Measurements from ENCODE around the gene MAP3K1.
"Not testable (repeated sequence)": the region's sequence is repeated elsewhere in the genome, so short reads cannot be mapped to it uniquely, and the experiment has no call there.

Gene MAP3K1

GRCh38 chr5:56814963-56815657, at the start of gene MAP3K1:
MAP3K1 (plus strand) TSS chr5:56815549; CDS start chr5:56815574, 25 bp downstream.
- Histone ChIP-seq H3K36me3 (ENCODE audit: control insufficient read depth, insufficient read depth, low read length) (no peaks in the 10 kb centered on the region), H3K4me1 (ENCODE audit: control insufficient read depth, insufficient read depth, low read length) (peaks cover 17% of the 10 kb centered on the region), H3K4me3 (ENCODE audit: low read depth, low read length) (peak within 1 kb of the TSS; percentile 82), H3K9ac (ENCODE audit: low read depth, low read length) (peak within 1 kb of the TSS; percentile 18), H3K27me3 (ENCODE audit: control insufficient read depth, insufficient read depth, low read length) (peaks cover 28% of the 10 kb centered on the region), H3K9me3 (ENCODE audit: control insufficient read depth, insufficient read depth, low read length) (no peaks in the 10 kb centered on the region)

GRCh38 chr5:56766926-56767325, 48.4 kb upstream of the MAP3K1 start:
- no peaks in the 10 kb centered on the region for H3K4me1 ChIP-seq (ENCODE audit: control insufficient read depth, insufficient read depth, low read length)
- H3K27me3 ChIP-seq (ENCODE audit: control insufficient read depth, insufficient read depth, low read length) = no peaks in the 10 kb centered on the region
- no peaks in the 10 kb centered on the region for H3K36me3 ChIP-seq (ENCODE audit: control insufficient read depth, insufficient read depth, low read length)
- no peak overlapping the region for H3K4me3 ChIP-seq (ENCODE audit: low read depth, low read length)
- no peaks in the 10 kb centered on the region for H3K9me3 ChIP-seq (ENCODE audit: control insufficient read depth, insufficient read depth, low read length)
- no peak overlapping the region for H3K9ac ChIP-seq (ENCODE audit: low read depth, low read length)

- H3K4me3 ChIP-seq (ENCODE audit: low read depth, low read length) = no peak overlapping the region
- H3K4me1 ChIP-seq (ENCODE audit: control insufficient read depth, insufficient read depth, low read length) = no peaks in the 10 kb centered on the region
- H3K9me3 ChIP-seq (ENCODE audit: control insufficient read depth, insufficient read depth, low read length) = no peaks in the 10 kb centered on the region
Observed at GRCh38 chr5:56769875-56770604, 45.3 kb upstream of the MAP3K1 start.

GRCh38 chr5:56772767-56773166, 42.6 kb upstream of the MAP3K1 start:
- H3K9me3 ChIP-seq (ENCODE audit: control insufficient read depth, insufficient read depth, low read length) = no peaks in the 10 kb centered on the region
- no peaks in the 10 kb centered on the region for H3K36me3 ChIP-seq (ENCODE audit: control insufficient read depth, insufficient read depth, low read length)
- H3K4me3 ChIP-seq (ENCODE audit: low read depth, low read length) = no peak overlapping the region
- H3K9ac ChIP-seq (ENCODE audit: low read depth, low read length) = no peak overlapping the region
- no peaks in the 10 kb centered on the region for H3K4me1 ChIP-seq (ENCODE audit: control insufficient read depth, insufficient read depth, low read length)
- H3K27me3 ChIP-seq (ENCODE audit: control insufficient read depth, insufficient read depth, low read length) = no peaks in the 10 kb centered on the region

More at GRCh38 chr5:56769875-56770604, 45.3 kb upstream of the MAP3K1 start:
- Histone ChIP-seq H3K36me3 (ENCODE audit: control insufficient read depth, insufficient read depth, low read length) (no peaks in the 10 kb centered on the region), H3K9ac (ENCODE audit: low read depth, low read length) (no peak overlapping the region), H3K27me3 (ENCODE audit: control insufficient read depth, insufficient read depth, low read length) (no peaks in the 10 kb centered on the region)

GRCh38 chr5:56774957-56775356, 40.4 kb upstream of the MAP3K1 start:
- no peaks in the 10 kb centered on the region for H3K36me3 ChIP-seq (ENCODE audit: control insufficient read depth, insufficient read depth, low read length)
- H3K4me3 ChIP-seq (ENCODE audit: low read depth, low read length) = no peak overlapping the region
- H3K9ac ChIP-seq (ENCODE audit: low read depth, low read length) = no peak overlapping the region
- H3K27me3 ChIP-seq (ENCODE audit: control insufficient read depth, insufficient read depth, low read length) = no peaks in the 10 kb centered on the region
- no peaks in the 10 kb centered on the region for H3K9me3 ChIP-seq (ENCODE audit: control insufficient read depth, insufficient read depth, low read length)
- no peaks in the 10 kb centered on the region for H3K4me1 ChIP-seq (ENCODE audit: control insufficient read depth, insufficient read depth, low read length)

- H3K36me3 ChIP-seq (ENCODE audit: control insufficient read depth, insufficient read depth, low read length) = not testable (repeated sequence)
Observed at GRCh38 chr5:56776212-56776846, 39.0 kb upstream of the MAP3K1 start.

GRCh38 chr5:56783261-56783660, 32.1 kb upstream of the MAP3K1 start:
- Histone ChIP-seq H3K36me3 (ENCODE audit: control insufficient read depth, insufficient read depth, low read length) (no peaks in the 10 kb centered on the region), H3K9me3 (ENCODE audit: control insufficient read depth, insufficient read depth, low read length) (no peaks in the 10 kb centered on the region), H3K4me3 (ENCODE audit: low read depth, low read length) (no peak overlapping the region), H3K9ac (ENCODE audit: low read depth, low read length) (no peak overlapping the region), H3K27me3 (ENCODE audit: control insufficient read depth, insufficient read depth, low read length) (no peaks in the 10 kb centered on the region), H3K4me1 (ENCODE audit: control insufficient read depth, insufficient read depth, low read length) (no peaks in the 10 kb centered on the region)

More at GRCh38 chr5:56776212-56776846, 39.0 kb upstream of the MAP3K1 start:
- not testable (repeated sequence) for H3K27me3 ChIP-seq (ENCODE audit: control insufficient read depth, insufficient read depth, low read length); H3K9me3 ChIP-seq (ENCODE audit: control insufficient read depth, insufficient read depth, low read length); H3K4me1 ChIP-seq (ENCODE audit: control insufficient read depth, insufficient read depth, low read length); H3K4me3 ChIP-seq (ENCODE audit: low read depth, low read length); H3K9ac ChIP-seq (ENCODE audit: low read depth, low read length)

GRCh38 chr5:56786346-56786745, 29.0 kb upstream of the MAP3K1 start:
- Histone ChIP-seq H3K27me3 (ENCODE audit: control insufficient read depth, insufficient read depth, low read length) (no peaks in the 10 kb centered on the region), H3K4me1 (ENCODE audit: control insufficient read depth, insufficient read depth, low read length) (no peaks in the 10 kb centered on the region), H3K36me3 (ENCODE audit: control insufficient read depth, insufficient read depth, low read length) (no peaks in the 10 kb centered on the region), H3K4me3 (ENCODE audit: low read depth, low read length) (no peak overlapping the region), H3K9ac (ENCODE audit: low read depth, low read length) (no peak overlapping the region), H3K9me3 (ENCODE audit: control insufficient read depth, insufficient read depth, low read length) (no peaks in the 10 kb centered on the region)

- Histone ChIP-seq H3K4me1 (ENCODE audit: control insufficient read depth, insufficient read depth, low read length) (no peaks in the 10 kb centered on the region), H3K27me3 (ENCODE audit: control insufficient read depth, insufficient read depth, low read length) (no peaks in the 10 kb centered on the region), H3K9ac (ENCODE audit: low read depth, low read length) (no peak overlapping the region), H3K36me3 (ENCODE audit: control insufficient read depth, insufficient read depth, low read length) (no peaks in the 10 kb centered on the region), H3K4me3 (ENCODE audit: low read depth, low read length) (no peak overlapping the region), H3K9me3 (ENCODE audit: control insufficient read depth, insufficient read depth, low read length) (no peaks in the 10 kb centered on the region)
Observed at GRCh38 chr5:56791396-56791795, 24.0 kb upstream of the MAP3K1 start.

GRCh38 chr5:56798521-56798920, 16.8 kb upstream of the MAP3K1 start:
- H3K9me3 ChIP-seq (ENCODE audit: control insufficient read depth, insufficient read depth, low read length) = no peaks in the 10 kb centered on the region
- no peak overlapping the region for H3K9ac ChIP-seq (ENCODE audit: low read depth, low read length)
- no peaks in the 10 kb centered on the region for H3K27me3 ChIP-seq (ENCODE audit: control insufficient read depth, insufficient read depth, low read length)
- H3K4me1 ChIP-seq (ENCODE audit: control insufficient read depth, insufficient read depth, low read length) = no peaks in the 10 kb centered on the region
- no peak overlapping the region for H3K4me3 ChIP-seq (ENCODE audit: low read depth, low read length)
- no peaks in the 10 kb centered on the region for H3K36me3 ChIP-seq (ENCODE audit: control insufficient read depth, insufficient read depth, low read length)

GRCh38 chr5:56800186-56800585, 15.2 kb upstream of the MAP3K1 start:
- H3K4me1 ChIP-seq (ENCODE audit: control insufficient read depth, insufficient read depth, low read length) = no peaks in the 10 kb centered on the region
- H3K36me3 ChIP-seq (ENCODE audit: control insufficient read depth, insufficient read depth, low read length) = no peaks in the 10 kb centered on the region
- no peaks in the 10 kb centered on the region for H3K27me3 ChIP-seq (ENCODE audit: control insufficient read depth, insufficient read depth, low read length)
- H3K4me3 ChIP-seq (ENCODE audit: low read depth, low read length) = no peak overlapping the region
- H3K9ac ChIP-seq (ENCODE audit: low read depth, low read length) = no peak overlapping the region
- H3K9me3 ChIP-seq (ENCODE audit: control insufficient read depth, insufficient read depth, low read length) = no peaks in the 10 kb centered on the region

- Histone ChIP-seq H3K4me1 (ENCODE audit: control insufficient read depth, insufficient read depth, low read length) (no peaks in the 10 kb centered on the region), H3K4me3 (ENCODE audit: low read depth, low read length) (no peak overlapping the region), H3K36me3 (ENCODE audit: control insufficient read depth, insufficient read depth, low read length) (no peaks in the 10 kb centered on the region), H3K9ac (ENCODE audit: low read depth, low read length) (no peak overlapping the region), H3K9me3 (ENCODE audit: control insufficient read depth, insufficient read depth, low read length) (no peaks in the 10 kb centered on the region), H3K27me3 (ENCODE audit: control insufficient read depth, insufficient read depth, low read length) (no peaks in the 10 kb centered on the region)
Observed at GRCh38 chr5:56801256-56801655, 14.1 kb upstream of the MAP3K1 start.
